ENCODE measurements around the gene DES. TPM values are rescaled to one million over a fixed set of nuclear protein-coding genes. Genes with fewer than 3 reads are reported as not detected.

The DES gene
- total and polyA plus RNA-seq, 2 experiments from 2014 or later: 1.3 to 2.0 TPM

- no peak for TF ChIP-seq CTCF (conservative IDR thresholded peaks at IDR 0.05; ENCODE audit: low read depth in 2 of 2)
- TF ChIP-seq ZNF331 (CRISPR knock-in tag; IDR thresholded peaks at IDR 0.05; ENCODE audit: low read depth): no peak
- no peak for TF ChIP-seq EZH2 (IDR thresholded peaks at IDR 0.05; ENCODE audit: low read depth, unreplicated experiment)
- no peak for TF ChIP-seq NANOG (IDR thresholded peaks at IDR 0.05; ENCODE audit: borderline replicate concordance)
- TF ChIP-seq STAT1 (IDR thresholded peaks at IDR 0.05; ENCODE audit: unreplicated experiment): no peak
- no peak for TF ChIP-seq CREB1 (CRISPR knock-in tag; IDR thresholded peaks at IDR 0.05; ENCODE audit: low read depth)
These were observed 50.4 kb downstream of the DES start (continued) for GRCh38 chr2:219468410-219469185.

- Mint-ChIP-seq H3K27ac (no peak overlapping the region), H3K36me3 (ENCODE audit: low read depth) (peaks cover 3% of the 10 kb centered on the region; the same call in 1 of the 3 replicates), H3K9me3 (no peaks in the 10 kb centered on the region), H3K27me3 (ENCODE audit: insufficient read depth, low read depth, poor library complexity) (peaks cover 24% of the 10 kb centered on the region), H3K4me1 (no peaks in the 10 kb centered on the region; the same call in 2 of the 3 replicates), H3K4me3 (no peak overlapping the region)
- Histone ChIP-seq H3K4me3 (no peak overlapping the region), H3K79me2 (replicated peaks; ENCODE audit: insufficient read depth) (no peaks in the 10 kb centered on the region), H3K4me1 (ENCODE audit: insufficient read depth) (no peaks in the 10 kb centered on the region), H2AFZ (no peak overlapping the region), H3K36me3 (ENCODE audit: insufficient read depth) (no peaks in the 10 kb centered on the region), H3K4me2 (no peak overlapping the region), H3K27ac (ENCODE audit: low read depth) (no peak overlapping the region), H3K27me3 (ENCODE audit: insufficient read depth) (no peaks in the 10 kb centered on the region), H3K9me2 (ENCODE audit: insufficient read depth) (no peaks in the 10 kb centered on the region), H4K20me1 (replicated peaks; ENCODE audit: insufficient read depth) (no peaks in the 10 kb centered on the region), H3F3A (replicated peaks; ENCODE audit: low read depth) (no peaks in the 10 kb centered on the region)
- DNase-seq (ENCODE audit: low spot score): no peak
- ATAC-seq: no peak
- TF ChIP-seq POLR2AphosphoS5 (IDR thresholded peaks at IDR 0.05; ENCODE audit: low read depth) (no peak), EZH2 (IDR thresholded peaks at IDR 0.05; ENCODE audit: low read depth, unreplicated experiment) (no peak), REST (IDR thresholded peaks at IDR 0.05; ENCODE audit: unreplicated experiment) (no peak), ZNF462 (CRISPR knock-in tag; IDR thresholded peaks at IDR 0.05) (no peak), JUNB (IDR thresholded peaks at IDR 0.05; ENCODE audit: unreplicated experiment) (no peak), ZNF331 (CRISPR knock-in tag; IDR thresholded peaks at IDR 0.05; ENCODE audit: low read depth) (no peak)
These were observed 51.1 kb downstream of the DES start for GRCh38 chr2:219469186-219469724.
